GM19351 (cell line): Measurements from ENCODE around the gene PRKRIP1.
A peak's percentile ranks its signal among the peaks of the same experiment; 100 is the strongest.
"Not testable (repeated sequence)": the region's sequence is repeated elsewhere in the genome, so short reads cannot be mapped to it uniquely, and the experiment has no call there.

Source experiments
- ATAC-seq: cut with Tn5 transposase; IDR thresholded peaks from one replicate; pipeline ENCODE4 v1.9.1; 2021; ENCODE audit warnings: mild to moderate bottlenecking, moderate library complexity; ENCODE audit not compliant: unreplicated experiment

PRKRIP1 gene

GRCh38 chr7:102429141-102429899 is 33.2 kb downstream of the PRKRIP1 start:
- no peak for ATAC-seq

- ATAC-seq: no peak
These were observed 35.6 kb downstream of the PRKRIP1 start for GRCh38 chr7:102431617-102432298.

GRCh38 chr7:102432442-102433218 is 36.5 kb downstream of the PRKRIP1 start:
- peak; percentile 29 for ATAC-seq

- ATAC-seq: peak; percentile 55
These were observed 37.3 kb downstream of the PRKRIP1 start, which contains the start of gene ORAI2 for GRCh38 chr7:102433219-102434038. Gene ORAI2 (plus strand): TSS chr7:102433575. CDS start chr7:102438957, 5,382 bp downstream.

- no peak for ATAC-seq
These were observed 37.9 kb downstream of the PRKRIP1 start for GRCh38 chr7:102434039-102434486.

DNA sequence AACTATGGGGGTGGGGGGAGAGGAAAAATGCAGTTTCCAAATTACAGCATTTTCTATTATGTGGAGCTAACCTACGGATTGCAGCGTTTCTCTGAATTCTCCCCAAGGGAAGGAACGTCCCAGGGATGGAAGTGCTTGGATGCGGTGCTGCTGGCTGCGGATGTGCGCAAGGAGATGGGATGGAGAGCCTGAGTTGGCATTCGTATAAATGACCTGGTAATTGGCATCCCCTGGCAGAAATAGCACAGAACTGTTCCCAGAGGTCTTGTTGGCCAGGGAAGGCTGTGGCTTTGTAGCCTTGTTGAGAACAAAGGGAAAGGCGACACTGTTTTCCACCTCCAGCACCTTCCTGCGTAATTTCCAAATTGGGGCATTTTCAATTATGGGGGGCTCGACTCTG is 40.0 kb downstream of the PRKRIP1 start:
- ATAC-seq: no peak

GRCh38 chr7:102439963-102440795 is 44.0 kb downstream of the PRKRIP1 start:
- no peak for ATAC-seq

GRCh38 chr7:102444961-102445673 is 49.0 kb downstream of the PRKRIP1 start:
- peak; percentile 56 for ATAC-seq

GRCh38 chr7:102445674-102446071 is 49.5 kb downstream of the PRKRIP1 start:
- no peak for ATAC-seq

DNA sequence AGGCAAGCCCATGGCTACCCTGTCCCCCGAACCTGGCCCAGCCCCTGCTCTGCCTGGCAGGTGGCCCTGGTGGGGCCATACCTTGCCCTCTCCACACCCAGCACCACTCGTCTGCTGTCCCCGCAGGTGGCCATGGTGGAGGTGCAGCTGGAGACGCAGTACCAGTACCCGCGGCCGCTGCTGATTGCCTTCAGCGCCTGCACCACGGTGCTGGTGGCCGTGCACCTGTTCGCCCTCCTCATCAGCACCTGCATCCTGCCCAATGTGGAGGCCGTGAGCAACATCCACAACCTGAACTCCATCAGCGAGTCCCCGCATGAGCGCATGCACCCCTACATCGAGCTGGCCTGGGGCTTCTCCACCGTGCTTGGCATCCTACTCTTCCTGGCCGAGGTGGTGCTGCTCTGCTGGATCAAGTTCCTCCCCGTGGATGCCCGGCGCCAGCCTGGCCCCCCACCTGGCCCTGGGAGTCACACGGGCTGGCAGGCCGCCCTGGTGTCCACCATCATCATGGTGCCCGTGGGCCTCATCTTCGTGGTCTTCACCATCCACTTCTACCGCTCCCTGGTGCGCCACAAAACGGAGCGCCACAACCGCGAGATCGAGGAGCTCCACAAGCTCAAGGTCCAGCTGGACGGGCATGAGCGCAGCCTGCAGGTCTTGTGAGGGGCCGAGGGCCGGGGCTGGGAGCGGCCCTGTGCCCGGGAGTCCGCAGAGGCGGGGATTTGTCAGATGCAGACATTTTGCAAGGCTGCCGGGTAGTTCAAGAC is 50.4 kb downstream of the PRKRIP1 start:
- ATAC-seq: no peak

GRCh38 chr7:102447311-102447710 is 51.1 kb downstream of the PRKRIP1 start:
- ATAC-seq: no peak

GRCh38 chr7:102449136-102449535 is 53.0 kb downstream of the PRKRIP1 start:
- no peak for ATAC-seq

DNA sequence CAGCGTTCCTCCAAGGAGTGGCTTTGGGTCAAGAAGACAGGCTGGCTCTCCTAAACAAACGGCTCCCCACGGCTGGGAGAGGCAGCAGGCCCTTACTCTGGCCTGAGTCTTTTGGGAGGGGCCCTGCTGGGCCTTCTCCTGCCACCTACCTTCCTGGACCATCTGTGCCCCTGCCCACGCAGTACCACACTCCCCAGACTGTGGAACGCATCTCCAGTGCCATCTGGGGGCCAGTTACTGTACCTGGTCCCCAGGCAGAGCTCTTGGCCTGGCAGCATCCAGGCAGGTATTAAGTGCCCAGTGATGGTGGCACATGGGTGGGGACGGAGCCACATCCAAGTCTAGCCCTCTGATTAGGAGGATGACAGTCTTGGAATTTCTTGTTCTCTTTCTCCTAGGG is 54.1 kb downstream of the PRKRIP1 start:
- ATAC-seq: no peak

DNA sequence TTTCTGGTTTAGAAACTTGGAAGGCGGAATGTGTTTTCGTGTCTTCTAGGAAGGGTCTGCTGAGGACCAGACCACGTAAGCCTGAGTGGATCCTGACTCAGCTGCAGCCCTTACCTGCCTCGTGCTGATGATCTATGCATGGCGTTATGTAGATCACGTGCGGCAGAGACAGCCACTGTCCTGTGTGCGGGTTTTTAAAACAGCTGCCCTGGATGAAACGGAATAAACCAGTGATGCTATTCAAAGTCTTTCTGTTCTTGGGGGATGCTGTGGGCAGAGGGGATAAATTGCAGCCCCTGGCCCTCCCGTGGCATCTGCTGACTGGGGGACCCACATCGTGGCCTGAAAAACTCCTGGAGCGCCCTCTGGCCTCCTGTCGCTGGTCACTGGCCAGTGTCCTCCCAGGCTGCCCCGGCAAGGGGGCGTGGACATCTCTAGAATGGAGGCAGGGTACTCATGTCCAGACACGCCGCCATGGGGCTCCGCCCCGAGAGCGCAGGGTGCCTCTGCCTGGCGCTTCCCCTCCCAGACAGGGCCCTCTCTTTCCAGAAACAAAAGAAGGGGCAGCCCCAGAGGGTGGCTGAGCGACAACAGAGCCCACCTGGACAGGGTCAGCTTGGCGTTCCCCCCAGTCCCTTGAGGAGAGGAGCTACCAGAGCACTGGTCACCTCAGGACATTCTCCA is 55.4 kb downstream of the PRKRIP1 start:
- ATAC-seq: no peak

- ATAC-seq: no peak
These were observed 56.3 kb downstream of the PRKRIP1 start for GRCh38 chr7:102452451-102452850.

- ATAC-seq: no peak
These were observed 57.2 kb downstream of the PRKRIP1 start for GRCh38 chr7:102453319-102453718.

DNA sequence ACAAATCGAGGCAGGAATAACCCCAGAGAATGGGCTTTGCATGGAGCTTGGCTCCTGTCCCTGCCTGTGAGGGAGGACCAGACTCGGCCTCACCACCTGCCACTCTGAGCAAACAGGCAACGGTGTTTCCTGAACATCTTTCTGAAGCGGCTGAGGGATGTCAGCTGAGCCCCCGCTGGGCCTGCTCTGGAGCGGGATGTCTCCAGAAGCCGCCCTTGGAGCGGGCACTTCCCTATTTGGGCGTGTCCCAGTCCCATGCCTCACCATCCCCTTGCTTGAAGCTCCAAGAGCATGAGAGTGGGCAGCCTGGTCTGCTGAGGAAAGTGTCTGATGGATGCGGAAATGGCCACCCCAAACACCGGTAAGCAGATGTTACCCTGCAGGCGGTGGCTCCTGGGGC is 58.3 kb downstream of the PRKRIP1 start:
- no peak for ATAC-seq

GRCh38 chr7:102454932-102455331 is 58.8 kb downstream of the PRKRIP1 start:
- not testable (repeated sequence) for ATAC-seq
